Common myeloid progenitor, CD34-positive (primary cell): Measurements from ENCODE around the gene TTC7B.

Experiments
- CTCF ChIA-PET: fragments of 350-600 bp; sonication (Branson Sonifier 250); formaldehyde crosslinking; loops from one replicate; lab custom pipeline; 2021; ENCODE audit warnings: antibody characterized with exemption; lab: Charles Lee
- POLR2A ChIA-PET: fragments of 350-600 bp; sonication (Branson Sonifier 250); formaldehyde crosslinking; loops from one replicate; lab custom pipeline; 2021; ENCODE audit warnings: antibody characterized with exemption; lab: Charles Lee
- DNase-seq, 3 donors: peaks; one replicate each; pipeline versions ENCODE4 v3.0.0 to v3.0.0-alpha.2; 2013
- H3K27ac ChIP-seq, 2 experiments: 1 replicate in 1 of 2; 2 replicates in 1 of 2; pipeline ENCODE4 v1.7.0; 2013; ENCODE audit warnings: inconsistent platforms in 2 of 2, low read length in 2 of 2, mild to moderate bottlenecking in 2 of 2, low read depth in 1 of 2, moderate library complexity in 1 of 2; ENCODE audit not compliant: severe bottlenecking in 2 of 2, insufficient read depth in 1 of 2, poor library complexity in 1 of 2
- H3K27me3 ChIP-seq, 5 experiments: replicated peaks in 2 of 5; 1 replicate in 3 of 5; 2 replicates in 2 of 5; pipeline versions ENCODE4 v1.6.1 to v1.7.0; 2013; ENCODE audit warnings: low read length in 4 of 5, mild to moderate bottlenecking in 2 of 5, moderate library complexity in 2 of 5, inconsistent platforms in 1 of 5; ENCODE audit not compliant: insufficient read depth in 5 of 5, control insufficient read depth in 4 of 5
- H3K36me3 ChIP-seq, 4 experiments: 1 replicate in 2 of 4; 2 replicates in 2 of 4; pipeline versions ENCODE4 v1.6.1 to v1.7.0; 2013; ENCODE audit warnings: low read length in 3 of 4, control low read depth in 1 of 4, mild to moderate bottlenecking in 1 of 4; ENCODE audit not compliant: control insufficient read depth in 4 of 4, insufficient read depth in 4 of 4
- H3K4me1 ChIP-seq, 4 experiments: 1 replicate in 3 of 4; 2 replicates in 1 of 4; pipeline versions ENCODE4 v1.6.1 to v1.7.1; 2013; ENCODE audit warnings: low read length in 3 of 4, mild to moderate bottlenecking in 3 of 4, control low read depth in 1 of 4, inconsistent platforms in 1 of 4, moderate library complexity in 1 of 4; ENCODE audit not compliant: control insufficient read depth in 4 of 4, insufficient read depth in 4 of 4; ENCODE audit errors: control extremely low read depth in 1 of 4
- H3K4me3 ChIP-seq, 7 experiments: 1 replicate in 4 of 7; 2 replicates in 3 of 7; pipeline versions ENCODE4 v1.5.1 to v1.7.0; 2013; ENCODE audit warnings: mild to moderate bottlenecking in 7 of 7, low read length in 6 of 7, moderate library complexity in 6 of 7, inconsistent platforms in 2 of 7, low read depth in 2 of 7, control low read depth in 1 of 7; ENCODE audit not compliant: insufficient read depth in 4 of 7, control insufficient read depth in 1 of 7; ENCODE audit errors: extremely low read depth in 1 of 7
- H3K9me3 ChIP-seq, 5 experiments: 1 replicate in 4 of 5; 2 replicates in 1 of 5; pipeline versions ENCODE4 v1.6.1 to v1.7.1; 2013; ENCODE audit warnings: low read length in 4 of 5, mild to moderate bottlenecking in 2 of 5, inconsistent platforms in 1 of 5, low read depth in 1 of 5, moderate library complexity in 1 of 5; ENCODE audit not compliant: control insufficient read depth in 4 of 5, insufficient read depth in 2 of 5; ENCODE audit errors: control extremely low read depth in 1 of 5
- WGBS: methylation state at CpG from one replicate; pipeline ENCODE4 v1.1.5; 2013; ENCODE audit not compliant: insufficient coverage; 5-methylcytosine and 5-hydroxymethylcytosine counted together

The TTC7B gene

DNA sequence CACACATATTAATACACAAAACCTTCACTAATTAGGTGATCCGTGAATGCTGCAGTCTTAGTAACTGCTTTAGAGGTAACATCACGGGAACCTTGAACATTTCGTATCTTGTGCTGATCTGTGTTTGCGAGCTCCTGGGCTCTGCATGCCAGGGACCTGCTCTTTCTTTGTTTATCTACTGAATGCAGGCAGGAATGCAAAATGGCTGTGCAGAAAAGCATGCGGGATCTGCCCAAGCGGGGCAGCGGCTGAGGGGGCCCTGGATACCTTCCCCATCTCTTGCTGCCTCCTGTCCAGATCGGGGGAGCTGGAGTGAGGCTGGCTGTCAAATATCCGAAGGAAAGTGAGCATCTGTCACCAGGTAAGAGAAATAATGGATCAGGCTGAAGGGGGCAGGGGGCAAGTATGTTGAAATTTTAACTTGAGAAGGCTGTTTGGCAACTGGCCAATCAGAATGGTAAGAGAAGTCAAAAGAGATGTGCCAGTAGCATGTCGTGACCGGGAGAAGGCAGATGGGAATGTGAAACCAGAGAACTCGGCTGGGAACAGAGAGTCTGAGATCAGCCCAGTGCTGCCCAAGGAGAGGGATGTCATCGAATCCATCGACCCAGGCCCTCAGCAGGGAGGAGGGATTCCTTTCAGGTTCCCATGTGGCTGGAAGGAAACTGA, 191.4 kb downstream of the TTC7B start:
- POLR2A ChIA-PET, result no interaction called here
- Histone ChIP-seq H3K27me3 (no peaks in the 10 kb centered on the region), H3K9me3 (no peaks in the 10 kb centered on the region), H3K27ac (no peak overlapping the region), H3K4me3 (no peak overlapping the region), H3K36me3 (peaks cover 0 to 11% (median 6%) of the 10 kb centered on the region in 4 experiments), H3K4me1 (peaks cover 2 to 18% (median 7%) of the 10 kb centered on the region in 4 experiments)
- CTCF ChIA-PET, result interaction anchor here (1.8 kb wide), 1 partner anchor 11 kb away, joined by 3 read pairs; no protein-coding TSS in a partner anchor
- 98% methylated on average over 14 of the region's 14 CpGs for WGBS
- DNase-seq, result no peak

GRCh38 chr14:90624227-90624626, 192.0 kb downstream of the TTC7B start:
- 94% methylated on average over 4 of the region's 8 CpGs for WGBS
- H3K4me1 ChIP-seq, result peaks cover 2 to 15% (median 7%) of the 10 kb centered on the region in 4 experiments
- H3K4me3 ChIP-seq, result no peak overlapping the region
- CTCF ChIA-PET, result interaction anchor here (1.8 kb wide), 1 partner anchor 10 kb away, joined by 3 read pairs; no protein-coding TSS in a partner anchor
- H3K27me3 ChIP-seq, result no peaks in the 10 kb centered on the region
- H3K9me3 ChIP-seq, result no peaks in the 10 kb centered on the region
- no peak overlapping the region for H3K27ac ChIP-seq
- no peak for DNase-seq
- POLR2A ChIA-PET, result no interaction called here
- peaks cover 4 to 15% (median 8%) of the 10 kb centered on the region in 4 experiments for H3K36me3 ChIP-seq

GRCh38 chr14:90621201-90621600, 195.0 kb downstream of the TTC7B start:
- no peak overlapping the region for H3K27ac ChIP-seq
- H3K4me3 ChIP-seq, result no peak overlapping the region
- no peaks in the 10 kb centered on the region for H3K9me3 ChIP-seq
- peaks cover 5 to 13% (median 8%) of the 10 kb centered on the region in 4 experiments for H3K36me3 ChIP-seq
- no peaks in the 10 kb centered on the region for H3K4me1 ChIP-seq
- H3K27me3 ChIP-seq, result no peaks in the 10 kb centered on the region
- POLR2A ChIA-PET, result no interaction called here
- no peak for DNase-seq
- 97% methylated on average over 32 of the region's 32 CpGs for WGBS
- CTCF ChIA-PET, result interaction anchor here (1.1 kb wide), 1 partner anchor 222 kb away, joined by 3 read pairs; no protein-coding TSS in a partner anchor

DNA sequence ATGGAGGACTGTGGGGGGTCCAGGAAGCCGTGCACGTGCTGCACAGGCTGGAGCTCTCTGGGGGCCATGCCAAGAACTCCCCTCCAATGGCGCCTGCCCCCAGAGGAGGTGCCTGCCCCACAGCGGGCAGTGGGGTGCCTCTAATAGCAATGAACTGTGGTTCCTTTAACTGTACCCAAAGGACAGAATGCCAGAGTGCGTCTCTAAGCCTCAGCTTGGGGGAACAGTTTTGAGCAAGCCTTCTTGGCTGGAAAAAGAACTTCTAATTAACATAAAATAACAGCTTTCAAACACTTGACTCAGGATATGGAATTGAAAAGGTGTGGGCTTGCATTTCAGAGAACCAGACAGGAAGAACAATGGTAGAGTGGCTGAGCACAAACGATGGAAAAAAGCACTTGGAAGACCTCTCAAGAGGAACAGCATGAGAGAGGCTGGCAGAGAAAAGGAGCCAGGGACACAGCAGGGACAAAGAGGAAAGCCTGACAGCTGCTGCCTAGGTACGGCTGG, 195.6 kb downstream of the TTC7B start:
- WGBS, result 91% methylated on average over 6 of the region's 7 CpGs
- Histone ChIP-seq H3K27me3 (no peaks in the 10 kb centered on the region), H3K36me3 (peaks cover 5 to 13% (median 6%) of the 10 kb centered on the region in 4 experiments), H3K9me3 (no peaks in the 10 kb centered on the region), H3K27ac (no peak overlapping the region), H3K4me3 (no peak overlapping the region), H3K4me1 (no peaks in the 10 kb centered on the region)
- ChIA-PET POLR2A (no interaction called here), CTCF (interaction anchor here (1.1 kb wide), 1 partner anchor 221 kb away, joined by 3 read pairs; no protein-coding TSS in a partner anchor)
- no peak for DNase-seq

DNA sequence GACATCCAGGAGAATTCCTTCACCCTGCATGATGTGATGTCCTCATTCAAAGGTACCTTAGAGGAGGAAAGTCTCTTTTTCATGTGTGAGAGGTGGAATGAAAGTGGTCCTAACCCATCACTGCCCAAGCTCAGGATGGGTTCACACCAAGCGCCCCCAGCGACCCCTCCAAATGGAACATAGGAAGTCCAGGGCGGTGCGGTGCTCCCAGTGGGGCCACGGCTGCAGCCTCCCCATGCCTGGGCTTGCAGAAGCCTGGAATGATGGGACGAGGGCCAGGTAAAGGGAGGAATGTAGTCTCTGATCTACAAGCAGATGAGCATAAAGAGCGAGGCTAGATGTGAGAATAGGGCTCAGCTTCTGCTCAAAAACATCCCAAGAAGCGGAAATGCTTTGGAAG, 196.3 kb downstream of the TTC7B start:
- no peaks in the 10 kb centered on the region for H3K27me3 ChIP-seq
- H3K36me3 ChIP-seq, result peaks cover 5 to 13% (median 6%) of the 10 kb centered on the region in 4 experiments
- H3K4me3 ChIP-seq, result no peak overlapping the region
- H3K9me3 ChIP-seq, result no peaks in the 10 kb centered on the region
- H3K27ac ChIP-seq, result no peak overlapping the region
- H3K4me1 ChIP-seq, result no peaks in the 10 kb centered on the region
- DNase-seq, result no peak
- ChIA-PET CTCF (interaction anchor here (1.1 kb wide), 1 partner anchor 220 kb away, joined by 3 read pairs; no protein-coding TSS in a partner anchor), POLR2A (no interaction called here)
- 99% methylated on average over 7 of the region's 8 CpGs for WGBS

GRCh38 chr14:90617961-90618360, 198.3 kb downstream of the TTC7B start:
- Histone ChIP-seq H3K27me3 (no peaks in the 10 kb centered on the region), H3K9me3 (no peaks in the 10 kb centered on the region), H3K27ac (no peak overlapping the region), H3K4me3 (no peak overlapping the region), H3K36me3 (peaks cover 5 to 18% (median 10%) of the 10 kb centered on the region in 4 experiments), H3K4me1 (no peaks in the 10 kb centered on the region)
- no peak for DNase-seq
- 97% methylated on average over 7 of the region's 7 CpGs for WGBS
- CTCF ChIA-PET, result no interaction called here
- POLR2A ChIA-PET, result no interaction called here

DNA sequence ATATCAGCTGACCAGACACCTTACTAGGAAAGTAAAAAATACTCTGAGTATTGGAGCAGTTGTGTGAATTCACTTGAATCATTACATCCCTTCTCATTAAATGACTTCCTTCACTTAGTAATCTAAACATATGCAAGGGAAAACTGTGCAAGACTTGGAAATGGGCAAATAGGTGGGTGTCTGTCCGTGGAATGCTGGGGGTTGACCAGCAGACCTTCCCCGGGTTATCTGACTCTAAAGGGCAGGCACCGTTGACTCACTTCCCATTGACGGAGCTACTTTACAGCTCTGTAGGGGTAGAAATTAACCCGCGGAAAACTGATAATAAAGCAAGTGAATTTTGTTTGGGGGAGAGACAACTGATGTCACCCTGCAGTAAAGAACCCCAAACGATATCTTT, 199.3 kb downstream of the TTC7B start:
- no peaks in the 10 kb centered on the region for H3K9me3 ChIP-seq
- H3K27ac ChIP-seq, result no peak overlapping the region
- no peak overlapping the region for H3K4me3 ChIP-seq
- DNase-seq, result no peak
- 88% methylated on average over 6 of the region's 7 CpGs for WGBS
- peaks cover 5 to 18% (median 12%) of the 10 kb centered on the region in 4 experiments for H3K36me3 ChIP-seq
- no peaks in the 10 kb centered on the region for H3K27me3 ChIP-seq
- H3K4me1 ChIP-seq, result no peaks in the 10 kb centered on the region
- ChIA-PET POLR2A (no interaction called here), CTCF (no interaction called here)
